Transverse colon (tissue), 3 donors: ENCODE measurements around the gene GABARAP.

Source experiments
- CTCF ChIP-seq, 5 experiments: fragments of 200-600 bp in 3 of 5; fragments of 450-650 bp in 2 of 5; sonication (generic) in 3 of 5; IDR thresholded peaks; 1 replicate in 2 of 5; 2 replicates in 3 of 5; pipeline ENCODE4 v1.5.1; 2016 to 2017; ENCODE audit warnings: antibody characterized with exemption in 5 of 5, inconsistent platforms in 3 of 5, mild to moderate bottlenecking in 2 of 5, moderate library complexity in 1 of 5
- EP300 ChIP-seq: sonication (generic); formaldehyde crosslinking; IDR thresholded peaks from one replicate; pipeline ENCODE4 v1.6.1; 2017; ENCODE audit warnings: antibody characterized with exemption, low read depth
- POLR2A ChIP-seq: fragments of 450-650 bp; IDR thresholded peaks from one replicate; pipeline ENCODE4 v1.6.1; 2016; ENCODE audit warnings: antibody characterized with exemption, mild to moderate bottlenecking, moderate library complexity

DNA sequence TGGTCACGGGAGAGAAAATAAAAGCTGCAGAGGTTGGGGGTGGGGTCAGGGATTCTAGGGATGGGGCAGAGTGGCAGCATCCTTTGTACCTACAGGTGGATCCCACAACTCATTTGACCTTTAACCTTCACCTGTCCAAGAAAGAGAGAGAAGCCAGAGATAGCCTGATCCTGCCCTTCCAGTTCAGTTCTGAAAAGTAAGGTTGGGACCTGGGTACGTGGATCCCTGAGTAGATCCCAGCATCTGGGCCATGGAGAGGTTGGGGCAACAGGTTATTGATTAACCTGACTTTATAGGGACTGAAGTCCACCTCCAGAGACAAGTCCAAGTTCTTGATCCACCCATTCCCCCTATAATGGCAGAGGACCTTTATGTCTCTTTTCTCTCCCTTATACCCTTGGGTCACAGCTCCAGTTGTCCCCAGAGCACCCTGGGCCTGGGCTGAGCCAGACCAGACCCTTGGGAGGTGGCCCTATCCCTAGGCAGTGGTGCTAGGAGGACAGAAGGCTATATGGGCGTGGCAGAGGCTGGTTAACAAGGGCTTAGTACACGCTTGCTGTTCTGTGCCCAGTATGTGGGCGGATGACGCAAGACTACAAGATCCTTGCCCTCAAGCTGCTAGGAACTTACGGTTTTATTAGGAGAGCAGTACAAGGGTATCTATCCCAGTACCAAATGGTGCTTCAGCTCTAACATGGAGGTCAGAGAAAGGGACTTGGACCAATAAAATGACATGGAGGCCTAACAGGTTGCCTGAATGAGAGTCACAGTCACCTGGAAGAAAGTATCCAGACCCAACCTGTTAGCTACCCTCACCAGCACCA, 16.7 kb upstream of the GABARAP start:
- TF ChIP-seq CTCF (IDR thresholded peaks at IDR 0.05): no peak
- TF ChIP-seq EP300: peak; percentile 65
- peak; percentile 84 for TF ChIP-seq POLR2A
